GM12878 (cell line): ENCODE data around the gene TCERG1L. TPM values are rescaled to one million over a fixed set of nuclear protein-coding genes. Genes with fewer than 3 reads are reported as not detected.

ENCODE experiments used
- ATAC-seq: fragments of 200-7000 bp; cut with Tn5 transposase; 3 replicates; pipeline ENCODE4 v1.9.1; 2020; ENCODE audit warnings: mild to moderate bottlenecking, moderate library complexity
- BruUV-seq: library from RNA; stranded (reverse); fragments of 400-500 nt; replicated peaks from 2 replicates; lab custom pipeline; 2021; lab: Mats Ljungman, UMichigan
- CTCF ChIA-PET: fragments of 300-600 bp; sonication (Branson Sonifier 250); formaldehyde crosslinking; extraction: SDS; loops from one replicate; lab custom pipeline; 2021; ENCODE audit warnings: inconsistent platforms; lab: Yijun Ruan, JAX
- POLR2A ChIA-PET: fragments of 350-600 bp; formaldehyde crosslinking; extraction: SDS; loops from one replicate; lab custom pipeline; 2021; ENCODE audit warnings: inconsistent platforms; lab: Charles Lee
- RAD21 ChIA-PET: fragments of 300-600 bp; sonication (Branson Sonifier 250); formaldehyde crosslinking; loops from one replicate; lab custom pipeline; 2023; ENCODE audit warnings: antibody characterized with exemption; ENCODE audit not compliant: unreplicated experiment; lab: Charles Lee
- SMC1A ChIA-PET: fragments of 300-600 bp; sonication (Branson Sonifier 250); formaldehyde crosslinking; loops from one replicate; lab custom pipeline; 2023; ENCODE audit not compliant: unreplicated experiment, uncharacterized antibody; lab: Charles Lee
- DNase-seq: peaks from one replicate; pipeline ENCODE4 v3.0.0-alpha.2; 2011; ENCODE audit warnings: low read depth, low spot score
- FAIRE-seq: peaks from 3 replicates; lab custom pipeline; 2011; peaks lifted over from hg19 to GRCh38; lab: Jason Lieb, UNC
- H2AFZ ChIP-seq: 2 replicates; pipeline ENCODE4 v1.6.0; 2011; ENCODE audit warnings: low read depth, low read length, control low read depth; ENCODE audit not compliant: control insufficient read depth
- H3K27ac ChIP-seq: 2 replicates; pipeline ENCODE4 v1.5.1; 2011; ENCODE audit warnings: control low read depth; ENCODE audit not compliant: control insufficient read depth, insufficient read depth
- H3K27me3 ChIP-seq, 2 experiments: replicated peaks in 1 of 2; 2 replicates each; pipeline versions ENCODE4 v1.6.0 to v1.6.1; 2011; ENCODE audit warnings: low read length in 1 of 2; ENCODE audit not compliant: control insufficient read depth in 2 of 2, insufficient read depth in 2 of 2
- H3K36me3 ChIP-seq, 2 experiments: 2 replicates each; pipeline ENCODE4 v1.5.1; 2011; ENCODE audit warnings: low read length in 1 of 2; ENCODE audit not compliant: control insufficient read depth in 2 of 2, insufficient read depth in 2 of 2
- H3K4me1 ChIP-seq: 2 replicates; pipeline ENCODE4 v1.6.1; 2011; ENCODE audit warnings: mild to moderate bottlenecking, low read length, moderate library complexity, mixed read lengths; ENCODE audit not compliant: control insufficient read depth, insufficient read depth
- H3K4me2 ChIP-seq: 2 replicates; pipeline ENCODE4 v1.6.0; 2011; ENCODE audit warnings: control low read depth; ENCODE audit not compliant: control insufficient read depth, insufficient read depth
- H3K4me3 ChIP-seq: fragments of 200-600 bp; sonication (generic); 2 replicates; pipeline ENCODE4 v1.5.1; 2016
- H3K79me2 ChIP-seq: 2 replicates; pipeline ENCODE4 v1.6.0; 2011; ENCODE audit warnings: low read length; ENCODE audit not compliant: control insufficient read depth, insufficient read depth
- H3K9ac ChIP-seq: 2 replicates; pipeline ENCODE4 v1.8.0; 2011; ENCODE audit warnings: low read length, control low read depth, mixed read lengths; ENCODE audit not compliant: control insufficient read depth, insufficient read depth
- H3K9me3 ChIP-seq: replicated peaks from 3 replicates; pipeline ENCODE4 v1.5.1; 2011; ENCODE audit warnings: mild to moderate bottlenecking, low read length; ENCODE audit not compliant: control insufficient read depth, insufficient read depth
- H4K20me1 ChIP-seq: 2 replicates; pipeline ENCODE4 v1.6.0; 2011; ENCODE audit not compliant: control insufficient read depth, insufficient read depth
- BRCA1 ChIP-seq: IDR thresholded peaks from 2 replicates; pipeline ENCODE4 v1.6.1; 2011; ENCODE audit warnings: low read depth, low read length, improper control_type of control experiment
- CHD1 ChIP-seq: IDR thresholded peaks from 2 replicates; pipeline ENCODE4 v1.6.1; 2012; ENCODE audit warnings: low read depth, low read length, improper control_type of control experiment
- HCFC1 ChIP-seq: fragments of 150-350 bp; IDR thresholded peaks from 2 replicates; pipeline ENCODE4 v1.6.1; 2014; ENCODE audit warnings: low read length
- IKZF2 ChIP-seq, 2 experiments: fragments of 450-650 bp; IDR thresholded peaks; 2 replicates each; pipeline ENCODE4 v1.6.1; 2017; ENCODE audit warnings: mild to moderate bottlenecking in 2 of 2, moderate library complexity in 2 of 2
- POU2F2 ChIP-seq: IDR thresholded peaks from 3 replicates; pipeline ENCODE4 v1.6.1; 2011; ENCODE audit warnings: low read depth, mild to moderate bottlenecking, low read length, borderline replicate concordance
- RAD51 ChIP-seq: fragments of 450-650 bp; IDR thresholded peaks from 2 replicates; pipeline ENCODE4 v1.6.1; 2016; ENCODE audit warnings: moderate library complexity, mild to moderate bottlenecking, inconsistent platforms
- TCF12 ChIP-seq: IDR thresholded peaks from 2 replicates; pipeline ENCODE4 v1.6.1; 2011; ENCODE audit warnings: low read depth, mild to moderate bottlenecking, low read length
- TCF7 ChIP-seq: IDR thresholded peaks from 2 replicates; pipeline ENCODE4 v1.6.1; 2014; ENCODE audit warnings: antibody characterized with exemption, borderline replicate concordance
- WRNIP1 ChIP-seq: IDR thresholded peaks from 2 replicates; pipeline ENCODE4 v1.6.1; 2011; ENCODE audit warnings: low read depth, low read length, improper control_type of control experiment, borderline replicate concordance
- YY1 ChIP-seq: IDR thresholded peaks from 2 replicates; pipeline ENCODE4 v1.6.1; 2011; ENCODE audit warnings: low read depth, mild to moderate bottlenecking, low read length
- WGBS: methylation state at CpG from one replicate; pipeline ENCODE4 v1.1.6; 2016; ENCODE audit warnings: low lambda C conversion rate; ENCODE audit not compliant: insufficient replicate concordance, insufficient coverage; ENCODE audit errors: missing lambda C conversion rate; 5-methylcytosine and 5-hydroxymethylcytosine counted together
- in situ Hi-C: fragments of 300-500 bp; cut with MboI; formaldehyde crosslinking; loops from 9 replicates; pipeline ENCODE4 v1.14.3; 2018; ENCODE audit warnings: mixed read lengths
- intact Hi-C: fragments of 100-400 bp; cut with micrococcal nuclease; formaldehyde crosslinking; loops from one replicate; pipeline ENCODE4 v1.14.2; 2022; ENCODE audit not compliant: unreplicated experiment
- polyA plus RNA-seq, 11 experiments: library from polyadenylated mRNA; depleted of rRNA in 4 of 11; unstranded in 6 of 11; stranded (reverse) in 5 of 11; fragments of >200 nt; fragmentation: Nextera tagmentation in 4 of 11; fragmentation: Illumina TruSeq in 1 of 11; extraction: Ambion mirVana in 4 of 11; extraction: Trizol in 1 of 11; gene quantifications; 1 replicate in 1 of 11; 2 replicates in 10 of 11; pipeline versions ENCODE4 v1.2.1 to v1.2.3, GENCODE V29; 2011 to 2016; ENCODE audit warnings: inconsistent platforms in 2 of 11, missing spikeins in 2 of 11, low read depth in 1 of 11
- total RNA-seq, 4 experiments: library from RNA; depleted of rRNA in 3 of 4; stranded (reverse); fragments of >200 nt in 3 of 4; fragmentation: Illumina TruSeq in 1 of 4; extraction: Trizol in 1 of 4; gene quantifications; 2 replicates each; pipeline versions ENCODE4 v1.2.1 to v1.2.3, GENCODE V29; 2013 to 2021
- TF ChIP-seq, protein P1 (sequence below), 3 experiments: IDR thresholded peaks in 2 of 3; conservative IDR thresholded peaks in 1 of 3; 2 replicates each; pipeline ENCODE4 v1.5.1; 2011; ENCODE audit warnings: low read depth in 3 of 3, low read length in 3 of 3, mild to moderate bottlenecking in 3 of 3, control low read depth in 2 of 3, moderate library complexity in 2 of 3, inconsistent platforms in 1 of 3, mixed read lengths in 1 of 3; ENCODE audit not compliant: control insufficient read depth in 2 of 3, insufficient read depth in 1 of 3; ENCODE audit errors: extremely low read depth in 1 of 3
- TF ChIP-seq, protein P2 (sequence below): fragments of 450-650 bp; IDR thresholded peaks from 2 replicates; pipeline ENCODE4 v1.6.1; 2017; ENCODE audit warnings: antibody characterized with exemption, mild to moderate bottlenecking, moderate library complexity

Gene TCERG1L
- total and polyA plus RNA-seq, 10 of the 15 experiments (the other 5 are each of a cell fraction or from before 2014, with no cell fraction given), result not detected

DNA sequence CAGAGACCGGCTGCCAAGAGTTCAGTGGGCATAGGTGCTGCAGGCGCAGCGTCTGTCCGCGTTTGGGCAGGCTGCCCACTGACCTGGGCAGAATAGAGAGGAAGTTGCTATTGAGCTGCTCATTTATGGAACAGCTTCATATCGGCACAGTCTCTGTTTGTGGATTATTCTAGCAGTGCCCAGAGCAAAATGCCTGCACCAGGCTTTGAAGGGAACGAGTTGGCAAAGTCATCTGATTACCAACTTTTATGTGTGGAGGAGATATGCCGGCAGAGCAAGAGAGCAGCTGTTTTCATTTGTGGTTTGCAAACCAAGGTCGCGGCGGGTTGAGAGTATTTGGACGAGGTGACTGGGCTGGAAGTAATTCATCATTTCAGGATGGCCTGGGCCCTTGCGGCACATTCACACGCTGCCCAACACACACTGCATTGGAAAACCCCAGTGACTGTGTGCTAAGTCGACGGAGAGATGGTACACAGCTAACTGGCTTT is 228.5 kb downstream of the TCERG1L start (continued):
- no peak for TF ChIP-seq CHD1
- TF ChIP-seq, all 136 proteins: peak for 0

DNA sequence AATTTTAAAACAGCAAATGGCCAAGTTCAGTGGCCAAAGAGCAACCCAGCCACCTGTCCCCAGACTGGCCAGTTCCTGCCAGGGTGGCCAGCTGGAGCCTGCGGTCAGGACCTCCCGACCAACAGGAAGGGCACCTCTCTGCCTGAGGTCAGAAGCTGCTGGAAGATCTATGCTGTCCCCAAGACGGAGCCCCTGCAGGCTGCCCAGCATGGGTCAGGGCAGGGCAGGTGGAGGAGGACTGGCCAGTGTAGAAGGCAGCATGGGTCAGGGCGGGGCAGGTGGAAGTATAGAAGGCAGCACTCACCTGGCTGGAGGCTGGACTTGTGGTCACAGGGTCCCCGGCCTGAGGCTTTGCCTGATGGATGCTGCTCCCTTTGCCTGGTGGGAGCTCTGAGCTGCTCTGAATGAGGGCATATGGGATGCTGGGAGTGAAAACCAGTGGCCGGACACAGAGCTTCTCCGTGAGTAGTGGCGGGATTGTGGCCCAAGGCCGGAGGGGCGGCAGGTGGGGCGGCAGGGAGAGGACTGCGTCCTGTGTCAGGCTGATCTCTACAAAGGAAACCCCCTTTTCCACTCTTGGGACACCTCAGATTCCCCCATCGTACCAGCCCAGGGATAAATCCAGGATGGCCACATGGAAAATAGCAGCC is 229.2 kb downstream of the TCERG1L start:
- POLR2A ChIA-PET, result no interaction called here
- H4K20me1 ChIP-seq, result no peaks in the 10 kb centered on the region
- RAD21 ChIA-PET, result no interaction called here
- no peak overlapping the region for H3K27ac ChIP-seq
- FAIRE-seq (no peak), ATAC-seq (no peak), DNase-seq (no peak)
- TF ChIP-seq WRNIP1, result no peak
- no peak for TF ChIP-seq BRCA1
- no peak for TF ChIP-seq TCF12
- TF ChIP-seq YY1, result no peak
- SMC1A ChIA-PET, result no interaction called here
- H3K27me3 ChIP-seq, result no peaks in the 10 kb centered on the region
- H3K9ac ChIP-seq, result no peak overlapping the region
- H3K4me3 ChIP-seq, result no peak overlapping the region
- H3K4me2 ChIP-seq, result no peak overlapping the region
- no peaks in the 10 kb centered on the region; the same call in 1 of the 3 replicates for H3K9me3 ChIP-seq
- H3K4me1 ChIP-seq, result no peaks in the 10 kb centered on the region
- WGBS, result 44% methylated on average over 10 of the region's 13 CpGs
- CTCF ChIA-PET, result no interaction called here
- no peak overlapping the region for H2AFZ ChIP-seq
- intact Hi-C loops (no loop called here), in situ Hi-C loops (no loop called here)
- no TSS peak for BruUV-seq
- no peaks in the 10 kb centered on the region for H3K79me2 ChIP-seq
- no peaks in the 10 kb centered on the region for H3K36me3 ChIP-seq

DNA sequence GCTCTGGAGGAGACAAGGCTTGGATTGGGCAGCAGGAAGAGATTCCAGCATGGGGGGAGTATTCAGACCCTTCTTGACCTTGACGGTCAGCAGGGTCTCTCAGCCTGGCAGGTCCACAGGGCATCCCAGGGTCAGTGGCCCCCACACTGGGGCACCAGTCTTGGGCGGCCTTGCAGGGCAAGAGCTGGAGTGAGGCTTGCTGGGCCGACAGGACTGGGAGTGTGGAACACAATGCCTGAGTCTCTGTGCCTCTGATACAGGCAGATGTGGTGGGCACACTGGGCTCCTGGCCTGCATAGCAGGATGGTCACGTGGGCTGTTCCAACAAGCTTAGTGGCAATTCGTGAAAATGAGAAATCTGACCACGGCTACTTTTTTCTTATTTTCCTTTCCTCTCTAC is 229.7 kb downstream of the TCERG1L start:
- Histone ChIP-seq H3K4me1 (no peaks in the 10 kb centered on the region), H3K9me3 (no peaks in the 10 kb centered on the region; the same call in 1 of the 3 replicates), H2AFZ (no peak overlapping the region), H4K20me1 (no peaks in the 10 kb centered on the region), H3K79me2 (no peaks in the 10 kb centered on the region), H3K4me3 (no peak overlapping the region), H3K9ac (no peak overlapping the region), H3K36me3 (no peaks in the 10 kb centered on the region), H3K27me3 (no peaks in the 10 kb centered on the region), H3K4me2 (no peak overlapping the region), H3K27ac (no peak overlapping the region)
- 42% methylated on average over 6 of the region's 6 CpGs for WGBS
- CTCF ChIA-PET, result no interaction called here
- DNase-seq, result no peak
- no TSS peak for BruUV-seq
- ATAC-seq, result no peak
- intact Hi-C loops (no loop called here), in situ Hi-C loops (no loop called here)
- RAD21 ChIA-PET, result no interaction called here
- no peak for FAIRE-seq
- SMC1A ChIA-PET, result no interaction called here
- POLR2A ChIA-PET, result no interaction called here
- TF ChIP-seq TCF7 (no peak), IKZF2 (IDR thresholded peaks at IDR 0.05) (no peak), POU2F2 (no peak), RAD51 (no peak), HCFC1 (no peak)
- TF ChIP-seq, protein P1, sequence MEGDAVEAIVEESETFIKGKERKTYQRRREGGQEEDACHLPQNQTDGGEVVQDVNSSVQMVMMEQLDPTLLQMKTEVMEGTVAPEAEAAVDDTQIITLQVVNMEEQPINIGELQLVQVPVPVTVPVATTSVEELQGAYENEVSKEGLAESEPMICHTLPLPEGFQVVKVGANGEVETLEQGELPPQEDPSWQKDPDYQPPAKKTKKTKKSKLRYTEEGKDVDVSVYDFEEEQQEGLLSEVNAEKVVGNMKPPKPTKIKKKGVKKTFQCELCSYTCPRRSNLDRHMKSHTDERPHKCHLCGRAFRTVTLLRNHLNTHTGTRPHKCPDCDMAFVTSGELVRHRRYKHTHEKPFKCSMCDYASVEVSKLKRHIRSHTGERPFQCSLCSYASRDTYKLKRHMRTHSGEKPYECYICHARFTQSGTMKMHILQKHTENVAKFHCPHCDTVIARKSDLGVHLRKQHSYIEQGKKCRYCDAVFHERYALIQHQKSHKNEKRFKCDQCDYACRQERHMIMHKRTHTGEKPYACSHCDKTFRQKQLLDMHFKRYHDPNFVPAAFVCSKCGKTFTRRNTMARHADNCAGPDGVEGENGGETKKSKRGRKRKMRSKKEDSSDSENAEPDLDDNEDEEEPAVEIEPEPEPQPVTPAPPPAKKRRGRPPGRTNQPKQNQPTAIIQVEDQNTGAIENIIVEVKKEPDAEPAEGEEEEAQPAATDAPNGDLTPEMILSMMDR (IDR thresholded peaks at IDR 0.05 in 2 of 3, conservative IDR thresholded peaks at IDR 0.05 in 1 of 3; ENCODE audit: control insufficient read depth in 2 of 3, extremely low read depth in 1 of 3, insufficient read depth in 1 of 3, low read depth in 3 of 3, low read length in 3 of 3), result no peak
- TF ChIP-seq, protein P2, sequence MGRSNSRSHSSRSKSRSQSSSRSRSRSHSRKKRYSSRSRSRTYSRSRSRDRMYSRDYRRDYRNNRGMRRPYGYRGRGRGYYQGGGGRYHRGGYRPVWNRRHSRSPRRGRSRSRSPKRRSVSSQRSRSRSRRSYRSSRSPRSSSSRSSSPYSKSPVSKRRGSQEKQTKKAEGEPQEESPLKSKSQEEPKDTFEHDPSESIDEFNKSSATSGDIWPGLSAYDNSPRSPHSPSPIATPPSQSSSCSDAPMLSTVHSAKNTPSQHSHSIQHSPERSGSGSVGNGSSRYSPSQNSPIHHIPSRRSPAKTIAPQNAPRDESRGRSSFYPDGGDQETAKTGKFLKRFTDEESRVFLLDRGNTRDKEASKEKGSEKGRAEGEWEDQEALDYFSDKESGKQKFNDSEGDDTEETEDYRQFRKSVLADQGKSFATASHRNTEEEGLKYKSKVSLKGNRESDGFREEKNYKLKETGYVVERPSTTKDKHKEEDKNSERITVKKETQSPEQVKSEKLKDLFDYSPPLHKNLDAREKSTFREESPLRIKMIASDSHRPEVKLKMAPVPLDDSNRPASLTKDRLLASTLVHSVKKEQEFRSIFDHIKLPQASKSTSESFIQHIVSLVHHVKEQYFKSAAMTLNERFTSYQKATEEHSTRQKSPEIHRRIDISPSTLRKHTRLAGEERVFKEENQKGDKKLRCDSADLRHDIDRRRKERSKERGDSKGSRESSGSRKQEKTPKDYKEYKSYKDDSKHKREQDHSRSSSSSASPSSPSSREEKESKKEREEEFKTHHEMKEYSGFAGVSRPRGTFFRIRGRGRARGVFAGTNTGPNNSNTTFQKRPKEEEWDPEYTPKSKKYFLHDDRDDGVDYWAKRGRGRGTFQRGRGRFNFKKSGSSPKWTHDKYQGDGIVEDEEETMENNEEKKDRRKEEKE, result no peak
